GM12878 (cell line): ENCODE results near the gene SH3GL3. TPM values are rescaled to one million over a fixed set of nuclear protein-coding genes. Genes with fewer than 3 reads are reported as not detected.

ENCODE experiments used
- ATAC-seq: fragments of 200-7000 bp; cut with Tn5 transposase; 3 replicates; pipeline ENCODE4 v1.9.1; 2020; ENCODE audit warnings: mild to moderate bottlenecking, moderate library complexity
- BruUV-seq: library from RNA; stranded (reverse); fragments of 400-500 nt; replicated peaks from 2 replicates; lab custom pipeline; 2021; lab: Mats Ljungman, UMichigan
- CTCF ChIA-PET: fragments of 300-600 bp; sonication (Branson Sonifier 250); formaldehyde crosslinking; extraction: SDS; loops from one replicate; lab custom pipeline; 2021; ENCODE audit warnings: inconsistent platforms; lab: Yijun Ruan, JAX
- POLR2A ChIA-PET: fragments of 350-600 bp; formaldehyde crosslinking; extraction: SDS; loops from one replicate; lab custom pipeline; 2021; ENCODE audit warnings: inconsistent platforms; lab: Charles Lee
- RAD21 ChIA-PET: fragments of 300-600 bp; sonication (Branson Sonifier 250); formaldehyde crosslinking; loops from one replicate; lab custom pipeline; 2023; ENCODE audit warnings: antibody characterized with exemption; ENCODE audit not compliant: unreplicated experiment; lab: Charles Lee
- SMC1A ChIA-PET: fragments of 300-600 bp; sonication (Branson Sonifier 250); formaldehyde crosslinking; loops from one replicate; lab custom pipeline; 2023; ENCODE audit not compliant: unreplicated experiment, uncharacterized antibody; lab: Charles Lee
- DNase-seq: peaks from one replicate; pipeline ENCODE4 v3.0.0-alpha.2; 2011; ENCODE audit warnings: low read depth, low spot score
- FAIRE-seq: peaks from 3 replicates; lab custom pipeline; 2011; peaks lifted over from hg19 to GRCh38; lab: Jason Lieb, UNC
- H2AFZ ChIP-seq: 2 replicates; pipeline ENCODE4 v1.6.0; 2011; ENCODE audit warnings: low read depth, low read length, control low read depth; ENCODE audit not compliant: control insufficient read depth
- H3K27ac ChIP-seq: 2 replicates; pipeline ENCODE4 v1.5.1; 2011; ENCODE audit warnings: control low read depth; ENCODE audit not compliant: control insufficient read depth, insufficient read depth
- H3K27me3 ChIP-seq, 2 experiments: replicated peaks in 1 of 2; 2 replicates each; pipeline versions ENCODE4 v1.6.0 to v1.6.1; 2011; ENCODE audit warnings: low read length in 1 of 2; ENCODE audit not compliant: control insufficient read depth in 2 of 2, insufficient read depth in 2 of 2
- H3K36me3 ChIP-seq, 2 experiments: 2 replicates each; pipeline ENCODE4 v1.5.1; 2011; ENCODE audit warnings: low read length in 1 of 2; ENCODE audit not compliant: control insufficient read depth in 2 of 2, insufficient read depth in 2 of 2
- H3K4me1 ChIP-seq: 2 replicates; pipeline ENCODE4 v1.6.1; 2011; ENCODE audit warnings: mild to moderate bottlenecking, low read length, moderate library complexity, mixed read lengths; ENCODE audit not compliant: control insufficient read depth, insufficient read depth
- H3K4me2 ChIP-seq: 2 replicates; pipeline ENCODE4 v1.6.0; 2011; ENCODE audit warnings: control low read depth; ENCODE audit not compliant: control insufficient read depth, insufficient read depth
- H3K4me3 ChIP-seq: fragments of 200-600 bp; sonication (generic); 2 replicates; pipeline ENCODE4 v1.5.1; 2016
- H3K79me2 ChIP-seq: 2 replicates; pipeline ENCODE4 v1.6.0; 2011; ENCODE audit warnings: low read length; ENCODE audit not compliant: control insufficient read depth, insufficient read depth
- H3K9ac ChIP-seq: 2 replicates; pipeline ENCODE4 v1.8.0; 2011; ENCODE audit warnings: low read length, control low read depth, mixed read lengths; ENCODE audit not compliant: control insufficient read depth, insufficient read depth
- H3K9me3 ChIP-seq: replicated peaks from 3 replicates; pipeline ENCODE4 v1.5.1; 2011; ENCODE audit warnings: mild to moderate bottlenecking, low read length; ENCODE audit not compliant: control insufficient read depth, insufficient read depth
- H4K20me1 ChIP-seq: 2 replicates; pipeline ENCODE4 v1.6.0; 2011; ENCODE audit not compliant: control insufficient read depth, insufficient read depth
- BACH1 ChIP-seq: fragments of 450-650 bp; IDR thresholded peaks from 2 replicates; pipeline ENCODE4 v1.6.1; 2017; ENCODE audit warnings: mild to moderate bottlenecking, borderline replicate concordance
- CBFB ChIP-seq: IDR thresholded peaks from 2 replicates; pipeline ENCODE4 v1.6.1; 2016; ENCODE audit warnings: antibody characterized with exemption, low read depth
- CREB1 ChIP-seq: IDR thresholded peaks from 2 replicates; pipeline ENCODE4 v1.6.1; 2012; ENCODE audit warnings: low read depth, mild to moderate bottlenecking, inconsistent platforms
- GABPA ChIP-seq: IDR thresholded peaks from 2 replicates; pipeline ENCODE4 v1.6.1; 2014; ENCODE audit warnings: antibody characterized with exemption, low read depth, mild to moderate bottlenecking, inconsistent platforms
- HDAC6 ChIP-seq: fragments of 200-600 bp; sonication (generic); IDR thresholded peaks from one replicate; pipeline ENCODE4 v1.8.0; 2017; ENCODE audit warnings: antibody characterized with exemption; ENCODE audit not compliant: unreplicated experiment
- HDGF ChIP-seq: fragments of 450-650 bp; IDR thresholded peaks from 2 replicates; pipeline ENCODE4 v1.6.1; 2016; ENCODE audit warnings: antibody characterized with exemption
- IKZF1 ChIP-seq: fragments of 450-650 bp; conservative IDR thresholded peaks from 2 replicates; pipeline ENCODE4 v1.6.1; 2017; ENCODE audit warnings: antibody characterized with exemption, mild to moderate bottlenecking
- KAT2A ChIP-seq: conservative IDR thresholded peaks from 2 replicates; pipeline ENCODE4 v1.6.1; 2011; ENCODE audit warnings: low read depth, low read length; ENCODE audit not compliant: control insufficient read depth
- NRF1 ChIP-seq: conservative IDR thresholded peaks from 2 replicates; pipeline ENCODE4 v1.6.1; 2011; ENCODE audit warnings: mild to moderate bottlenecking, low read depth, low read length, improper control_type of control experiment
- POU2F2 ChIP-seq: IDR thresholded peaks from 3 replicates; pipeline ENCODE4 v1.6.1; 2011; ENCODE audit warnings: low read depth, mild to moderate bottlenecking, low read length, borderline replicate concordance
- RBBP5 ChIP-seq: fragments of 200-600 bp; sonication (generic); conservative IDR thresholded peaks from 2 replicates; pipeline ENCODE4 v1.6.1; 2016
- RUNX3 ChIP-seq: IDR thresholded peaks from 2 replicates; pipeline ENCODE4 v1.6.1; 2012; ENCODE audit warnings: low read length, inconsistent platforms
- SIX5 ChIP-seq: IDR thresholded peaks from 2 replicates; pipeline ENCODE4 v1.6.1; 2011; ENCODE audit warnings: mild to moderate bottlenecking, low read depth, low read length, moderate library complexity; ENCODE audit not compliant: severe bottlenecking
- SP1 ChIP-seq: IDR thresholded peaks from one replicate; pipeline ENCODE4 v1.6.1; 2011; ENCODE audit warnings: low read depth, low read length
- TAF1 ChIP-seq: IDR thresholded peaks from 2 replicates; pipeline ENCODE4 v1.6.1; 2011; ENCODE audit warnings: mild to moderate bottlenecking, low read depth, low read length, borderline replicate concordance
- ZNF384 ChIP-seq: IDR thresholded peaks from 2 replicates; pipeline ENCODE4 v1.6.1; 2012; ENCODE audit warnings: low read depth, mild to moderate bottlenecking, low read length, improper control_type of control experiment, borderline replicate concordance
- WGBS: methylation state at CpG from one replicate; pipeline ENCODE4 v1.1.6; 2016; ENCODE audit warnings: low lambda C conversion rate; ENCODE audit not compliant: insufficient replicate concordance, insufficient coverage; ENCODE audit errors: missing lambda C conversion rate; 5-methylcytosine and 5-hydroxymethylcytosine counted together
- in situ Hi-C: fragments of 300-500 bp; cut with MboI; formaldehyde crosslinking; loops from 9 replicates; pipeline ENCODE4 v1.14.3; 2018; ENCODE audit warnings: mixed read lengths
- intact Hi-C: fragments of 100-400 bp; cut with micrococcal nuclease; formaldehyde crosslinking; loops from one replicate; pipeline ENCODE4 v1.14.2; 2022; ENCODE audit not compliant: unreplicated experiment
- polyA plus RNA-seq, 11 experiments: library from polyadenylated mRNA; depleted of rRNA in 4 of 11; unstranded in 6 of 11; stranded (reverse) in 5 of 11; fragments of >200 nt; fragmentation: Nextera tagmentation in 4 of 11; fragmentation: Illumina TruSeq in 1 of 11; extraction: Ambion mirVana in 4 of 11; extraction: Trizol in 1 of 11; gene quantifications; 1 replicate in 1 of 11; 2 replicates in 10 of 11; pipeline versions ENCODE4 v1.2.1 to v1.2.3, GENCODE V29; 2011 to 2016; ENCODE audit warnings: inconsistent platforms in 2 of 11, missing spikeins in 2 of 11, low read depth in 1 of 11
- total RNA-seq, 4 experiments: library from RNA; depleted of rRNA in 3 of 4; stranded (reverse); fragments of >200 nt in 3 of 4; fragmentation: Illumina TruSeq in 1 of 4; extraction: Trizol in 1 of 4; gene quantifications; 2 replicates each; pipeline versions ENCODE4 v1.2.1 to v1.2.3, GENCODE V29; 2013 to 2021
- TF ChIP-seq, protein P1 (sequence below): fragments of 450-650 bp; IDR thresholded peaks from 2 replicates; pipeline ENCODE4 v1.6.1; 2017; ENCODE audit warnings: mild to moderate bottlenecking, low read depth, inconsistent platforms; ENCODE audit not compliant: poor library complexity, severe bottlenecking

The SH3GL3 gene
- total and polyA plus RNA-seq, 10 of the 15 experiments (the other 5 are each of a cell fraction or from before 2014, with no cell fraction given), result not detected

DNA sequence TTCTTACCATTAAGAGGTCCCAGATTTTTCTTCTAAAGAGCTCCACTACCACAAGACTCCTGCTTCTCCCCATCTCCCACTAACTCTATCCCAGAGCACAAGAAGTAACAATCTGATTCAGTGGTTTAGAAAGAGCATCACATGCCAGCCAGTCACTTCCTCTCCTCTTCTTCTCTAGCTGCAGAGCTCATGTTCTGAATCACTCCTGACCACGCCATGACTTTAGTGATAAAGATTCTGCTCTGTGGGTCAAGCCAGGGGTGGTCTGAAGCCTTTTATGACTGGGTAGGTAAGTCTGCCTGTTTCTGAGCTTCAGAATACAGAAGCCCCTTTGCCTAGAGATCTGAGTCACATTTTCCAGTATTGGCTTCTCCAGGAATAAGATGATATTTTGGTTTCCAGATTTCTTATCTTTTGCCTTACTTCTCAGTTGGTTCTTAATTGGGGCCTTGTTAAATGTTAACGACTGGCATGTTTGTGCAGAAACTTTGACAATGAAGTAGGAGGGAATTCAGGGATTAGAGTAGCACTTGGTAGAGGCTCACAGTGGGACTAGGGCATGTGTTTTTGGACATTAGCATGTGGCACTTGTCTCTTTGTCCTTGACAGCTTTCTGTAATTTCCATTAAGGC is 179.1 kb downstream of the SH3GL3 start:
- ATAC-seq, result no peak
- WGBS, result 5% methylated on average over 2 of the region's 2 CpGs
- ChIA-PET RAD21 (no interaction called here), SMC1A (interaction anchor here (0.8 kb wide), 1 partner anchor 9 kb away, joined by 3 read pairs; no protein-coding TSS in a partner anchor), POLR2A (no interaction called here), CTCF (no interaction called here)
- no peaks in the 10 kb centered on the region for H3K36me3 ChIP-seq
- H2AFZ ChIP-seq, result no peak overlapping the region
- no peak for FAIRE-seq
- intact Hi-C loops (no loop called here), in situ Hi-C loops (no loop called here)
- H3K27me3 ChIP-seq, result no peaks in the 10 kb centered on the region
- no peak overlapping the region for H3K9ac ChIP-seq
- TF ChIP-seq SP1 (no peak), POU2F2 (no peak), BACH1 (no peak), IKZF1 (no peak), HDGF (no peak)
- H3K27ac ChIP-seq, result no peak overlapping the region
- H3K4me2 ChIP-seq, result no peak overlapping the region
- H3K4me1 ChIP-seq, result no peaks in the 10 kb centered on the region
- DNase-seq, result no peak
- no peaks in the 10 kb centered on the region for H3K79me2 ChIP-seq
- H3K4me3 ChIP-seq, result no peak overlapping the region
- no TSS peak for BruUV-seq
- H4K20me1 ChIP-seq, result no peaks in the 10 kb centered on the region
- H3K9me3 ChIP-seq, result no peaks in the 10 kb centered on the region; the same call in 1 of the 3 replicates

DNA sequence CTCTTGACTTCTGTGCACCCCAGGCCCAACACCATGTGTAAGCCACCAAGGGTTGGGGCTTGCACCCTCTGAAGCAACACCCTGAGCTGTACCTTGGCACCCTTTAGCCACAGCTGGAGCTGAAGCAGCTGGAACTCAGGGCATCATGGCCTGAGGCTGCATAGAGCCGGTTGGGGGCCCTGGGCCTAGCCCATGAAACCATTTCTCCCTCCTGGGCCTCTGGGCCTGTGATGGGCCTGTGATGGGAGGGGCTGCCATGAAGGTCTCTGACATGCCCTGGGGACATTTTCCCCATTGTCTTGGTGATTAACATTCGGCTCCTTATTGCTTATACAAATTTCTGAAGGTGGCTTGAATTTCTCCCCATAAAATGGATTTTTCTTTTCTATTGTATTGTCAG is 184.4 kb downstream of the SH3GL3 start:
- DNase-seq, result no peak
- H3K9me3 ChIP-seq, result no peaks in the 10 kb centered on the region; the same call in 1 of the 3 replicates
- WGBS, result 15% methylated on average over 2 of the region's 2 CpGs
- H4K20me1 ChIP-seq, result no peaks in the 10 kb centered on the region
- no peaks in the 10 kb centered on the region for H3K79me2 ChIP-seq
- no peak for ATAC-seq
- no peaks in the 10 kb centered on the region; a peak in 1 of 4 replicates for H3K27me3 ChIP-seq
- in situ Hi-C loops (no loop called here), intact Hi-C loops (no loop called here)
- no peaks in the 10 kb centered on the region for H3K4me1 ChIP-seq
- ChIA-PET CTCF (no interaction called here), POLR2A (no interaction called here), SMC1A (no interaction called here), RAD21 (no interaction called here)
- no peak overlapping the region for H3K27ac ChIP-seq
- no peak for FAIRE-seq
- H3K9ac ChIP-seq, result no peak overlapping the region
- H2AFZ ChIP-seq, result no peak overlapping the region
- no TSS peak for BruUV-seq
- H3K4me2 ChIP-seq, result no peak overlapping the region
- TF ChIP-seq HDAC6 (no peak), TAF1 (no peak), RUNX3 (no peak), SIX5 (no peak), CREB1 (no peak), KAT2A (no peak), BACH1 (no peak), NRF1 (no peak), CBFB (no peak), ZNF384 (no peak), RBBP5 (no peak), GABPA (no peak)
- TF ChIP-seq, protein P1, sequence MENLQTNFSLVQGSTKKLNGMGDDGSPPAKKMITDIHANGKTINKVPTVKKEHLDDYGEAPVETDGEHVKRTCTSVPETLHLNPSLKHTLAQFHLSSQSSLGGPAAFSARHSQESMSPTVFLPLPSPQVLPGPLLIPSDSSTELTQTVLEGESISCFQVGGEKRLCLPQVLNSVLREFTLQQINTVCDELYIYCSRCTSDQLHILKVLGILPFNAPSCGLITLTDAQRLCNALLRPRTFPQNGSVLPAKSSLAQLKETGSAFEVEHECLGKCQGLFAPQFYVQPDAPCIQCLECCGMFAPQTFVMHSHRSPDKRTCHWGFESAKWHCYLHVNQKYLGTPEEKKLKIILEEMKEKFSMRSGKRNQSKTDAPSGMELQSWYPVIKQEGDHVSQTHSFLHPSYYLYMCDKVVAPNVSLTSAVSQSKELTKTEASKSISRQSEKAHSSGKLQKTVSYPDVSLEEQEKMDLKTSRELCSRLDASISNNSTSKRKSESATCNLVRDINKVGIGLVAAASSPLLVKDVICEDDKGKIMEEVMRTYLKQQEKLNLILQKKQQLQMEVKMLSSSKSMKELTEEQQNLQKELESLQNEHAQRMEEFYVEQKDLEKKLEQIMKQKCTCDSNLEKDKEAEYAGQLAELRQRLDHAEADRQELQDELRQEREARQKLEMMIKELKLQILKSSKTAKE, result no peak
- no peaks in the 10 kb centered on the region for H3K36me3 ChIP-seq
- no peak overlapping the region for H3K4me3 ChIP-seq
